NCI-H510A treated with DMSO at 0.1 percent for 48 hours (cell line): ENCODE results near the gene STUM.
"Not testable (repeated sequence)": the region's sequence is repeated elsewhere in the genome, so short reads cannot be mapped to it uniquely, and the experiment has no call there.

Experiments
- DNase-seq: peaks from one replicate; lab custom pipeline; 2025; lab: John Stamatoyannopoulos, UW

STUM gene

DNA sequence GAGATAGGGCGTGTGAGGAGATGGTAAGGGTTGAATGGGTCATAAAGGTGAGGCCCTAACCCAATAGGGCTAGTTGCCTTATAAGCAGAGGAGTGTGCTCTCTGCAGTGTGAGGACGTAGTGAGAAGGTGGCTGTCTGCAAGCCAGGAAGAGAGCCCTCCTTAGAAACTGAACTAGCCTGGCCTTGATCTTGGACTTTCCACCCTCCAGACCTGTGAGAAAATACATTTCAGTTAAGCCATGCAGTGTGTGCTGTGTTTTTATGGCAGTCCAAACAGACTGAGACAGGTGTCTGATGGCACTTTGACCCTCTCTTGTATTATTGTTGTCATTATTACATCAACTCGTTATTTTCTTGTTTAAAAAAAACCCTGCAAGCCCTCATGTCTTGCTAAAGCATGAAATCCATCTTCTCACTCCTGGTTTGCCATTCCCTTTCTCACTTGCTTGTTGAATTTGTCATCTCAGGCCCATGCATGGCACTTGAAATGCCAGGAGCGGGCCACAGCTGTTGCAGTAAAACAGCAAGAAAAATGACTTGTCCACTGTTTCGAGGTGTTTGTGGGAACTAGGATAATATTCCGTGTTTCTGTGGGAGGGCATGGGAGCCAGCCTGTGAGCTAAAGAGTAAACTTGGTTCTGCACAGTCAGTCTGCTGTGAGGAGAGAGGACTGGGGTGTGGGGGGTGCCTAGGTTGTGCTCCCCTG lies 78.6 kb downstream of the STUM start:
- no peak for DNase-seq

DNA sequence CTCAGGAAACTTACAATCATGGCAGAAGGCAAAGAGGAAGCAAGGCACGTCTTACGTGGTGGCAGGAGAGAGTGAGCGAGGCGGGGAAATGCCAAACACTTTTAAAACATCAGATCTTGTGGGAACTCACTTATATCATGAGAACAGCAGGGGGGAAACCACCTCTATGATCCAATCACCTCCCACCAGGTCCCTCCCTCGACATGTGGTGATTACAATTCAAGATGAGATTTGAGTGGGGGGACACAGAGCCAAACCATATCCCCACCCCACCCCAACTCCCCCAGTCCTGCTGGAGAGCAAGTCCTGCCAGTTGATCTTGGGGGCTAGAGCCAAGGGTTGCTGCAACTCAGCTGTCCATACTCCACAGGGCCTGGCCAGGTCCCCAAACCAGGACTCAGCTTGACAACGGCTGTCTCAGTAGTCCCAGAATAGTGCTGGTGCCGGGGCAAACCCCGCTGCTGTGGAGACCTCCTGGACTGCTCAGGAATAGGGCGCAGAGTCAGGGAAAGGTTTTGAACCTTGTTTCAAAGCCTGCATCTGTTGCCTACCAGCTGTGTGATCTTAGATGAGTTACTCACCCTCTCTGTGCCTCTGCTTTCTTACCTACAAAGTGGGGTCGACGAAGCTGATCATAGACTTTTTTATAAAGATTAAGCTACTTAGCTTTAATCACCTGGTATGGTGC lies 79.5 kb downstream of the STUM start:
- DNase-seq = no peak

DNA sequence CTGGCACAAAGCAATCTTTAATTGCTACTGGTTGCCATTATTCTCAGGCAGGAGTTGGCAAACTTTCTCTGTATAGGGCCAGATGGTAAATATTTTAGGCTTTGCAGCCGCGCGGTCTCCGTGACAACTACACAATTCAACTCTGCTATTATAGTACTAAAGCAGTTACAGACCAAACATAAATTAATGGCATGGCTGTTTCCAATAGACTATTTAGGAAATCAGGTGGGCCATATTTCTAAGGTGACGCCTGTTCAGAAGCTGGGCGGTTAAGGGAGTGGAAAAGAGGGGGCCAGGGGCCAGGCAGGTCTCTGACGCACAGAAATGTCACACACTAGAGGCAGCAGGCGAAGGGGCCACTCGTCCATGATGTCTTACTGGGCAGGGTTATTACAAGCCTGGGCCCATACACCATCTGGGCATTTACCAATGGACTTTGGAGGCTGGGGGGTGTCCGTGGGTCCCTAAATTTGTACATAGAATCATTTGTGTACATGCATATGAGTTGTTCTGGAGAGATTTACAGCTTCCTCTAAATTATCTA lies 80.1 kb downstream of the STUM start:
- DNase-seq = no peak

DNA sequence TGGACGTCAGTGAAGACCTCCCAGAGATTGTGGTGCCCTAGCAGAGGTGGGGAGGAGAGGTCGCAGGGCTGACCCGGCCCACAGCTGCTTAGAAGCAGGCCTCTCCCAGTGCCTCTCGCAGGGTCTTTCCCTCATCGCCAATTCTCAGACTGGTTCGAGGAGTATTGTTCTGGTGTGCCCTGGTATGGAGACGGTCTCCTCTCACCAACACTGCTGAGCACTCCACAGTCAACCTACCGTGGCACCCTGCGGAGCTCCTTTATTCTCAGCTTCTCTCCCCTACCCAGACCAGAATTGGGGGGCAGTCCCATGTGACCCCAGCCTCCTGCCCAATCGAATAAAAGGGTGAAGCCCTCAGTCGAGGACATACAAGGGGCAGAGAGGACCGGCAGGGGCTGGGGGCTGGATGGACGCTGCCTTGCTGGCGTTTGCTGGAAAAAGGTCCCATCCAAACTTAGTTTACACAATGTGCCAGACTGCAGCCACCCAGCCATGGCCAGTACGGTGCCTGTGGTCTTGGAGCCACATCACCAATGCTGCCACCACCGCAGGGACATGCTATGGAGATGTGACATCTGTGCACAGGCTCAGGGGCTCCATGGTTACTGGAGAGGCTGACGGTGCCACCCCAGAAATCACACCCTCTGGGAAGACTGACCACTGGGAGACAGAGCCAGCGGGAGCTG lies 80.8 kb downstream of the STUM start:
- no peak for DNase-seq

DNA sequence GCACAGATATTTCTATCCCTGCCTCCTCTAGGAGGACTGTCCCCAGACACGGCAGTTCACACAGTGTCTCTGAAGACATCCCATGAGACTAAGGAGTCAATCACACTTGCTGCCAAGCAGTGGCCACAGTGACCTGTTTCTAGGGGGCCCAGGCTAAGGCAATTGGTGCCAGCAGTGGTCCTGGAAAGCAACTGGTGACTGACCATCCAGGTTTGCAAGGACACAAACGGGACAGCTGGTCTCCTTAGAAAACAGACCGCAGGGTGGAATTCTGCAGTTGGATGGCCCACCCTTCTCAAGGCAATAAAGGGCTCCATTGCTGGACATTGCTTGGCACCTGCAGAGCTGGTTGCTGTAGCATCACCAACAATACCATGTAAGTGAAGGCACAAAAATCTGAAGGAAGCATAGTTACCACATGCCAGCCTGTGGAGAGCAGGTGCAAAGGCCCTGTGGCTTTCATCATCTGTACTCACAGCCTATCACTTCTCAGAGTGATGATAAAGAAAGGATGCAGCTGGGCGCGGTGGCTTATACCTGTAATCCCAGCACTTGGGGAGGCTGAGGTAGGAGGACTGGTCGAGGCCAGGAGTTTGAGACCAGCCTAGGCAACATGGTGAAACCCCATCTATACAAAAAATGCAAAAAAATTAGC lies 81.5 kb downstream of the STUM start:
- no peak for DNase-seq

DNA sequence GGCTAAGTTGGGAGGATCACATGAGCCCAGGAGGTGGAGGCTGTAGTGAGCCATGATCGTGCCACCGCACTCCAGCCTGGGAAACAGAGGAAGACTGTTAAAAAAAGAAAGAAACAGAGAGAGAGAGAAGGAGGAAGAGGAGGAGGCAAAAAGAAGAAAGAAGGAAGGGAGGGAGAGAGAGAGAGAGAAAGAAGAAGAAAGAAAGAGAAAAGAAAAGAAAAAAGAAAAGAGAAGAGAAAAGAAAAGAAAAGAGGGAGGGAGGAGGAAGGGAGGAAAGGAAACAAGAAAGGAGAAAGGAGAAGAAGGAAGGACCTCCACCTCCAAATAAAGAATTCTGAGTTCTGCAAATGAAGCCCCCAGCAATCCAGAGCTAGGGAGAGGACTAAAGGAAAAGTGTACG lies 82.0 kb downstream of the STUM start:
- DNase-seq = no peak

DNA sequence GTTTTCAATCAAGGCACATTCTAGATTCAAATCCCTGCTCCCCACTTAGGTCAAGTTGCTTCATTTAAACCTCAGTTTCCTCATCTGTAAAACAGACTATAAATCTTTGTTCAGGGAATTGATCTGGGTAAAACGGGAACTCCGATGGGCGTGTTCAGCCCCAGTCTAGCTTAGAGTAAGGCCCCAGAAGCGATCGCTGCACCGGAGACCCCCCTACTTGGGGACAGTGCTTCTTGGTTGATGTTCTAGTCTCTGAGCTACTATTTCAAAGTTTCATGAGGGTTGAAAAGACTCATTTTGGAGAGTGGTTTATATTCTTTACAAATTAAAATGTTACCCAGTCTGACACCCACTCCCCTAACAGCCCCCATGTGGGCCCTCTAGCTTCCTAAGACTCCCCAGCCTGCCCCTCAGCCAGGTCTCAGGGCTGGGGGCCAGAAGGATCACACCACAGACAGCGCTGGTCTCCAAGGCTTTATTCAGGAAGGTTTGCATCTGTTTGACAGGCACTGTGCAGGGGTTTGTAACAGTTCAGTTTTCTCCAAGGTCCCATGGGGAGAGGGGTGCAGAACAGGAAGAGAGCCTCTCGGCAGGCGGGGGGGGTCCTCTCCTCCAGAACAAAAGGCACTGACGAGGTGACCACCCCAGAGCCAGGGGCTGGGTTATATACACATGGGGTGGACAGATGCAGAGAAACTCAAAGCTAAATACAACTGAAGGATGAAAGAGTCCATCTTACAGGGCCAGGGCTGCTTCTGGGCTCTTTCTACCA lies 82.9 kb downstream of the STUM start:
- DNase-seq = no peak

DNA sequence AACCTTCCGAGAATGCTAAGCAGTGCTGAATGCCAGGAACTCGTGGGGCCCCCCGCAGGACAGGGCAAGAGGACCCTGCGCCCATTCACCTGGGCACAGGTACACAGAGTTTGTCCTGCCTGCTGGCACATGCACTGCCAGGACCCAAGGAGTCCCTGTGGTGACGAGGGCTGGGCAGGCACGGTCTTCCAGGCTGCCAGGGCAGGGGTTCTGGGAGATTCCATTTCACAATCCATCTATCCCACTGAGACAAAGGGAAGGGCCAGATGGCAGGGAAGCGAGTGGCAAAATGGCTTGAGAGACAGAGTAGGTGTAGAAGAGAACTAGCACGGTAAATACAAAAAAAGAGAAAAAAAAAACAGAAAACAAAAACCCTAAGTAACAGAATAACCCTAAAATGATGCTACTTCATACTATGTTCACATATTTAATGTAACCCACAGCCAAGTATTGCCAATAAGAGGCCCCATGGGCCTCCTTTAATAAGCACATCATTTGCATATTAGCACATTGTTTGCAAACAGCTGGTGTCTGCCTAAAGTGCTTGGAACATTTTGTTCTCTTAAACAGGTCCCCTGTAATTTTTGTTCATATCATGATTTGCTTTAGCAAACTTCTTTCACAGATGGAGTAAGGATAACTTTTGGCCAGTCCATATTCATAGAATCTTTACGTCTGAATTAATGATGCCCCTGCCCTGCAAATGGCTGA lies 83.8 kb downstream of the STUM start:
- DNase-seq = no peak

DNA sequence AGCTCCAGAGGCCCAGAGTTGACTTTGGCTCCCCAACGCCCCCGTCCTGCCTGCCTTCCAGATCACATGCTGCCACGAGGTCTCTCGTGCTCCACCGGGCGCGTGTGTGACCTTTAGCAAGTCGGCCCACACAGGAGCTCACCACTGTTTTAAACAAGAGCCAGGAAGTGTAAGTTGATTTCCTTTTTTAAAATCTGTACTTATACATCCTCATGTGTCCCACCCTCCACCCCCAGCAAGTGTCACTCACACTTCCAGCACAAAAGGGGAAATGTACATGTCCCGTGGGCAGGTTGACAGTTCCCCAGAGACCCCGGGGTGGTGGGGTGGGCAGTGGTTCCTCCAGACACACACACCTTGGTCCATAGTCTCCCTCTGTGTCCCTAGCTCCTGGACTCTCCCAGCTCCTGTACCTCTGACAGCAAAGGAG lies 84.4 kb downstream of the STUM start:
- DNase-seq = no peak

DNA sequence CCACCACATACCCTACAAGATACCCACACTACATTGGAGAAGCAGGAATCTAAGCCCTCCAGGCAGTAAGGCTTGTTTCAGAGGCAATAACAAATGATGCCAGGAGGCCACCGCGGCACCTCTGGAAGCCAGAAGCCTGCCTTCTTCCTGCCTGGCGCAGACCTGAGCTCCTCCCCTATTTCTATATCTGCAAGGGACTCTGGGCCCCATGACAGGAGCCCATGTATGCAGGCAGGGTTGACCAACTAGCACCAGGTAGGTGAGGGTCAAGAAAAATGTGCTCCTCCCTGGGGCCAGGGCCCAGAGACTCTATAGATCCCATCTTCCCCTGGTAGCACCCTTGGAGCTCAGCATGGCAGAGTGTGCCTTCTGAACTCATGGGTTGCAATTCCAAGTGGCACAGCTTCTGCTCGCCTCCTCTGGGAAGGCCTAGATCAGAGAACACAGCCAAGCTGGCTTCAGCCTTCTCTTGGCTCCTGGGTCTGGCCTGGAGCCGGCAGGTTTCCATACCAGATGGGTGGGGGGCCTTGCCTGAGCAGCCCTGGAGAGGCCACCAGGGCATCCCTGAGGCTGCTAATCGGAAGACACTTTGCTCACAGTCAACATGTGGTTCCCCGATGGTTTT lies 85.1 kb downstream of the STUM start:
- DNase-seq = no peak

DNA sequence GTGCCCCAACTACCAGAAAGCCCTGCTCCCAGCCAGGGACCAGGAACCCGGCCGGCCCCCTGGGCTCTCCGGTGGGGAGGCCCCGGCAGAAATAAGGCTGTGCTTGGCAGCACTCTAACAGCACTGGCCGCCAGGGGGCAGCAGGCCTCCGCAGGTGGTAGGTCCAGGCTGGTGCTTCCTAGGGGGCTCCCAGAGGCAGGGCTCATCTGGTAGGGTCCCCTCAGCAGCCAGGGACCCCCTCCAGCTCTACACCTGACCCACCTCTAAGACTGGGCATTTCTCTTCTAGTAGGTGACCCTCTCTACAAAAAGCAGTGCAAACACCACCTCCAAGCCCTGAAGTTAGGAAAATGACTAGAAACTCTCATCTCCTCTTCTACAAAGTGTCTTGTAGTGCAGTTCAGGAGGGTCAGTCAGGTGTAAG lies 85.6 kb downstream of the STUM start:
- peak; percentile 54 for DNase-seq

DNA sequence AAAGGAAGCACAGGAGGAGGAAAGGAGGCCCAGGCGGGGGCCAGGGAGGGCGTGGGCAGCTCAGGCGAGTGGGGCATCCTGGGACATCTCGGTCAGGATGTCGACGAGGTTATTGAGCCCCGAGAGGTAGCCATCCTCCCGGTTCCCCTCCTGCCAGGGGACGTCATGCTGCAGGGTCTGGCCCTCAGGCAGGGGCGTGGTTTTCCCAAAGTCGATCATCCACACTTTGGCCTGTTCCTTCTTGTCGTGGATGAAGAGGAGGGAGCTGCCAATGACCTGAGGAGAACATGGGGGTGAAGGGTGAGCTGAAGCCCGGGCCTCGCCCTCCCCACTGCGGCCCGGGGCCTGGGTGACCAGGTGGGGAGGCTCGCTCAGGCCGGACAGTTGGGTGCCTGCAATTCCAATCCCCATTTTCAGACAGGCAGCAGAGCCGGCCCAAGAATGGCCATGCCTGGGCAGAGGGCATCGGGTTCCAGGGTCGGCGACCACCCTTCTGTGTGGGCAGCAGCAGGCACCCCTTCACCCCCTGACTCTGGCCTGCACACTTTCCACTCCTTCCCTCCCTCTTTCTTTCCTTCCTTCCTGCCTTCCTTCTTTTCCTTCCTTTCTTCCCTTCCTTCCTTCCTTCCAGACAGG lies 86.2 kb downstream of the STUM start:
- no peak for DNase-seq

DNA sequence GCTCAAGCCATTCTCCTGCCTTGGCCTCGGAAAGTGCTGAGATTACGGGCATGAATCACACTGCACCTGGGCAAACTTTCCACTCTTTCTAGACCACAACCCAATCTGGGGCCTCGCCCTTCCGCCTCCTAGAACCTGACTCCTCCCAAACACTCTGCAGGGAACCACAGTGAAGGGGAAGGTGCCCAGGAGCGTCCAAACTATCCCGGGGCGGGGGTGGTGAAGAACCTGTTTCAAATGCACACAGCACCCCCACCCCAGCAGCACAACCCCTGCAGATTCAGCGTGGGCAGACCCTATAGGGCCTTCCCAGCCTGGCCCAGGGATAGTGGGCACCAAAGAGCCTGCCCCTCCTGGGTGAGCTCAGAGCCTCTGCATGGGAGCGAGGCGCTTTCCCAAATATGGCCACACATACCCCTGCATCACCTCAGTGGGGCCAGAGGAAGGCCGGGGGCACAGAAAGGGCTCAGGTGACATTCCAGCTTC lies 86.9 kb downstream of the STUM start:
- DNase-seq = no peak

DNA sequence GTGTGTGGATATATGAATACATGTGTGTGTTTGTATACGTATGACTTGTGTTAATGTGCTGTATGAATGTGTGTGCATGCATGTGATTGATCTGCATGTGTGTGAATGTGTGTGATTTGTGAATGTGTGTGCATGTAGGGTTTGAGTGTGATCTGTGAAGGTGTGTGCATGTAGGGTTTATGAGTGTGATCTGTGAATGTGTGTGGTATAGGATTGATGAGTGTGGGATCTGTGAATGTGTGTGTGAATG lies 88.2 kb downstream of the STUM start:
- DNase-seq = no peak

DNA sequence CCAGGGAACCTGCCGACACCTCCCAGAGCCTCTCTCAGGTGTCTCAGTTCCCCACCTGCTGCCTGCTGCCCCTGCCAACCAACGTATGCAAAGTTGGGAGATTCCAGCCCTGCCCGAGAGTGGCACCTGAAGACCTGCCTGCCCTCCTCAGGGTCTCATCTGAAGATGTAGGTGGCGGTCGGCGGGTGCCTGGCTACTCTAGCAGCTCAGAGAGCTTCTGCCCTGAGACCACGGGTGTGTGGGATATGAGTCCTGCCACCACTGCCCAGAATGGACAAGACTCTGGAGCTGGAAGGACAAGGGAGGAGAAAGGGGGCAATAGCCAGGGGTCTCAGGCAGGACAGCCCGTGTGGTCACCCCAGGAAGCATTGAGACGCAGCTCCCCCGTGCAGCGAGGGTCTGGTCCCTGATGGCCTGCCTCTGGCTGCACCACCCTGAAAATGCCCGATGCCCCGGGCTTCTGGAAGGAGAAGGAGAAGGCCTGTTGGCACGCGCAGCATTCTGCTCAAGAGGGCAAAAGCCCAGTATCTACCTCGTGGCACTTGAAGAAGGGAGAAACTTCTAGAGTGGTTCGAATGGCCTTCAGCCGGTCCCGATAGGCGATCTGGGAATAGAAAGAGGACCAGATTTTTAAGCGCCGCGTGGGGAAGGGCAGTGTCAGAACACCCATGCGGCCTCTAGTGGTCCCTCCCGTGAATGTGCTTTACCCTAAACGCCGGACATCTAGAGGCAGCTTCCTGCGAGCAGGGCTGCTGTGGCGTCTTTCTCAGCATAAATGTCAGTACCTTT lies 88.8 kb downstream of the STUM start:
- no peak for DNase-seq

DNA sequence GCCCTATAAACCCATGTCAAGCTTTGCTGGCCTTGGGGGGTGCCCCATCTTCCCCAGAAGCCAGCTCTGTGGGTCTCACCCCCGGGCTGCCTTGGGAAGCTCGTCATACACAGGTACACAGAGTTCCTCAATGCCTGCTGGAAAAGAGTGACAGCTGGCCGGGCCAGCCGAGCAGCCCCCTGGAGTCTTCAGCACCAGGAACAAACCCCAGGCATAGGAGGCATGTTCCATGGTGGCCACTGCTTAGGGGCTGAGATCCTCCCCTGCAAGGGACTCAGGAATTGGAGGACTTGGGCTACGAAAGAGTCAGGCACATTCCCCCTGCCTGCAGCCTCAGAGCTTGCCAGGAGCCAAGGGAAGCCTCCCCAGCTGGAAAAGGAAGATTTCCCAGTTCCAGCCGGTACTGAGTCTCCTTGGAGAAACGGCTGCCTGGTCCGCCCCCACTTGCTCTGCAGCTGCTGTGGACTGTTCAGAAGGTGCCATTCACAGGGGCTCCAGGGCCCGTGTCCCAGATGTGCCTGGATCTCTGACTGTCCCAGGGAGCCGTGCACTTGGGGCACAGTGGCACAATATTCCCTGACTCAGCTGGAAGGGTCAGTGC lies 89.5 kb downstream of the STUM start:
- no peak for DNase-seq

DNA sequence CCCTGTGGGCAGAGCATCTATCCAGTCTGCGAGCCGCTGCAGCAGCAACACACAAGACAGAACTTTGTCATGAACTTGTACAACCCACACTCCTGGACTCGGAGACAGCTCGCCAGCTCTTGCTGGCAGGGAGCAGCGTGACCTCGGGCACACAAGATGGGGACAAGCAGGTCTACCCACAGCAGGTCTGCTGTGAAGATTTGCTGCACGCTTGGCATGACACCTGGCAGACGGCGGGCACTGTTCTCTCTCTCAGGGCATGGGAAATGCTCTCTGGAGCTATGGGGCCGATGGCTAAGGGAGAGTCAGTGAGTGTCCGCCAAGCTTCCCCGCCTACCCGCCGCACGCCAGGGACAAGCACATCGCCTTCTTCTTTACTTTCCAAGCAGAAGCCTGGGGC lies 90.0 kb downstream of the STUM start:
- no peak for DNase-seq

DNA sequence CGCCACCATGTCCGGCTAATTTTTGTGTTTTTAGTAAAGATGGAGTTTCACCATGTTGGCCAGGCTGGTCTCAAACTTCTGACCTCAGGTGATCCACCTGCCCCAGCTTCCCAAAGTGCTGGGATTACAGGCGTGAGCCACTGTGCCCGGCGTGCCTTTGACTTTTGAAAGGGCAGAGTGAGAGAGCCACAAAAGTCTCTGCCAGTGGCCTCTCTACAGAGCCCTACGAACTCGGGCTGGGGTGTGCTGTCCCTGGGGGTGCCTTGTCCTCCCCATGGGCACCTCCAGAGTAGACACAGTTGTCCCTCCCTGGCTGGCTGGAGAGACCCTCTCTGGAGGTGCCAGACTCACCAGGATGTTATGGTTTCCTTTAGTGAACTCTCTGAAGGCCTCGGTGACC lies 90.6 kb downstream of the STUM start:
- not testable (repeated sequence) for DNase-seq

DNA sequence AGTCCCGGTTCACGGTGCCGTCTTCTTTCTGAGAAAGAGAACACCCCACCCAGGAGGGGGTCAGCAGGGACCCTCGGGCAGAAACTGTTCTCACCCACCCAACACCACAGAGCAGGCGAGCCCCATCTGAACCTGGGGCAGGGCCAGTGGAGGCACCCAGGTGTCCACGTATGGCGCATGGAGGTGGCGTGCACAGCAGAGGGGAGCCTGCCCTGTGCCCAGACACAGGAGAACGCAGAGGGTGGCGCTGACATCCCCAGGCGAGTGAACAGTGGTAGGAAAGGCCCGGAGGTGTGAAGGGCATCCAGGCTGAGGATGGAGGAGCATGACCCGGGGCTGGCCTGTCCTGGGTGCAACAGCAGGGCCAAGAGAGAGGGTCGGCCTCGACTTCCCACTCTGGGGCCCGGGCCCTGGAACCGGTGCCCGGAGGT lies 91.1 kb downstream of the STUM start:
- no peak for DNase-seq
